Esophagus muscularis mucosa (tissue), 4 donors: ENCODE results near the gene DAD1. TPM values are rescaled to one million over a fixed set of nuclear protein-coding genes. Genes with fewer than 3 reads are reported as not detected.

ENCODE experiments used
- DNase-seq: peaks from one replicate; pipeline ENCODE4 v3.0.0-alpha.2; 2017; ENCODE audit errors: extremely low spot score
- H3K27ac ChIP-seq, 4 donors: fragments of 200-600 bp; sonication (generic); replicated peaks in 1 of 4; 1 replicate in 3 of 4; 2 replicates in 1 of 4; pipeline ENCODE4 v1.5.1; 2016 to 2019; ENCODE audit warnings: mild to moderate bottlenecking in 1 of 4
- H3K27me3 ChIP-seq, 4 donors: fragments of 200-600 bp; sonication (generic); one replicate each; pipeline versions ENCODE4 v1.5.1 to v1.6.0; 2016 to 2019
- H3K36me3 ChIP-seq, 4 donors: fragments of 200-600 bp; sonication (generic); one replicate each; pipeline ENCODE4 v1.5.1; 2016 to 2019
- H3K4me1 ChIP-seq, 4 donors: fragments of 200-600 bp; sonication (generic); one replicate each; pipeline ENCODE4 v1.5.1; 2016 to 2019
- H3K4me3 ChIP-seq, 4 donors: fragments of 200-600 bp; sonication (generic); 1 replicate in 2 of 4; 2 replicates in 2 of 4; pipeline ENCODE4 v1.5.1; 2016 to 2019; ENCODE audit warnings: mild to moderate bottlenecking in 4 of 4, moderate library complexity in 1 of 4
- H3K9me3 ChIP-seq, 4 donors: fragments of 200-600 bp; sonication (generic); 1 replicate in 3 of 4; 2 replicates in 1 of 4; pipeline ENCODE4 v1.5.1; 2016 to 2019
- CTCF ChIP-seq, 3 experiments: fragments of 200-600 bp in 2 of 3; fragments of 450-650 bp in 1 of 3; sonication (generic) in 2 of 3; IDR thresholded peaks; one replicate each; pipeline ENCODE4 v1.5.1; 2017 to 2019; ENCODE audit warnings: antibody characterized with exemption in 3 of 3, mild to moderate bottlenecking in 2 of 3, moderate library complexity in 1 of 3
- EP300 ChIP-seq: sonication (generic); formaldehyde crosslinking; IDR thresholded peaks from one replicate; pipeline ENCODE4 v1.6.1; 2017; ENCODE audit warnings: antibody characterized with exemption
- POLR2A ChIP-seq: fragments of 450-650 bp; IDR thresholded peaks from one replicate; pipeline ENCODE4 v1.6.1; 2017; ENCODE audit warnings: antibody characterized with exemption, moderate library complexity, mild to moderate bottlenecking, low read depth
- POLR2AphosphoS5 ChIP-seq, 2 donors: sonication (generic); formaldehyde crosslinking; IDR thresholded peaks; one replicate each; pipeline ENCODE4 v1.6.1; 2017; ENCODE audit warnings: antibody characterized with exemption in 2 of 2
- WGBS: methylation state at CpG from one replicate; pipeline ENCODE4 v1.1.5; 2018; 5-methylcytosine and 5-hydroxymethylcytosine counted together
- intact Hi-C: fragments of 100-400 bp; cut with DNase I; formaldehyde crosslinking; loops from one replicate; pipeline ENCODE4 v1.15.1; 2023
- small RNA-seq, 3 donors: library from RNA; depleted of rRNA; stranded (forward); fragments of <200 nt; gene quantifications; one replicate each; pipeline ENCODE3, GENCODE V24; 2016
- total RNA-seq, 4 donors: library from RNA; depleted of rRNA; stranded (reverse); fragments of >200 nt; gene quantifications; one replicate each; pipeline versions ENCODE4 v1.1.0 to v1.2.1, GENCODE V29; 2016

Gene DAD1
- total RNA-seq, 4 donors from 2014 or later: 118 to 154 (median 131) TPM

- Histone ChIP-seq H3K36me3 (no peaks in the 10 kb centered on the region), H3K27ac (no peak overlapping the region), H3K4me1 (peaks cover 6 to 14% (median 12%) of the 10 kb centered on the region in 4 donors), H3K4me3 (no peak overlapping the region), H3K27me3 (no peaks in the 10 kb centered on the region), H3K9me3 (no peaks in the 10 kb centered on the region)
- 50% methylated on average over 6 of the region's 6 CpGs for WGBS
- TF ChIP-seq POLR2A (no peak), EP300 (no peak), POLR2AphosphoS5 (IDR thresholded peaks at IDR 0.05) (no peak), CTCF (IDR thresholded peaks at IDR 0.05) (no peak)
- DNase-seq: no peak
- intact Hi-C loops: no loop called here
These were observed 68.9 kb downstream of the DAD1 start for GRCh38 chr14:22519877-22520685.

GRCh38 chr14:22518073-22518472, 71.0 kb downstream of the DAD1 start:
- H3K27me3 ChIP-seq: no peaks in the 10 kb centered on the region
- H3K36me3 ChIP-seq: no peaks in the 10 kb centered on the region
- no peak overlapping the region for H3K27ac ChIP-seq
- H3K9me3 ChIP-seq: no peaks in the 10 kb centered on the region
- TF ChIP-seq POLR2AphosphoS5 (IDR thresholded peaks at IDR 0.05): no peak
- no peak for TF ChIP-seq CTCF (IDR thresholded peaks at IDR 0.05)
- no peak for TF ChIP-seq EP300
- TF ChIP-seq POLR2A: no peak
- 80% methylated on average over 2 of the region's 2 CpGs for WGBS
- intact Hi-C loops: no loop called here
- no peak for DNase-seq
- peaks cover 21 to 33% (median 29%) of the 10 kb centered on the region in 4 donors for H3K4me1 ChIP-seq
- no peak overlapping the region for H3K4me3 ChIP-seq

- TF ChIP-seq EP300 (no peak), POLR2AphosphoS5 (IDR thresholded peaks at IDR 0.05) (no peak), CTCF (IDR thresholded peaks at IDR 0.05) (no peak), POLR2A (no peak)
- no peak for DNase-seq
- H3K4me3 ChIP-seq: no peak overlapping the region
- no peaks in the 10 kb centered on the region for H3K9me3 ChIP-seq
- H3K4me1 ChIP-seq: peaks cover 29 to 41% (median 38%) of the 10 kb centered on the region in 4 donors
- H3K36me3 ChIP-seq: no peaks in the 10 kb centered on the region
- WGBS: 78% methylated on average over 7 of the region's 7 CpGs
- H3K27me3 ChIP-seq: no peaks in the 10 kb centered on the region
- no peak overlapping the region for H3K27ac ChIP-seq
- intact Hi-C loops: no loop called here
These were observed 71.8 kb downstream of the DAD1 start for GRCh38 chr14:22517117-22517720.

GRCh38 chr14:22515929-22516328, 73.1 kb downstream of the DAD1 start:
- intact Hi-C loops: no loop called here
- H3K4me3 ChIP-seq: no peak overlapping the region
- no peak for DNase-seq
- H3K4me1 ChIP-seq: peaks cover 37 to 47% (median 41%) of the 10 kb centered on the region in 4 donors
- no peak for TF ChIP-seq CTCF (IDR thresholded peaks at IDR 0.05)
- TF ChIP-seq POLR2AphosphoS5 (IDR thresholded peaks at IDR 0.05): no peak
- TF ChIP-seq EP300: no peak
- no peaks in the 10 kb centered on the region for H3K36me3 ChIP-seq
- WGBS: 71% methylated on average over 2 of the region's 2 CpGs
- H3K27ac ChIP-seq: peak overlapping the region in 2 of 4 donors; percentile 30 to 45
- H3K9me3 ChIP-seq: no peaks in the 10 kb centered on the region
- no peaks in the 10 kb centered on the region for H3K27me3 ChIP-seq

Small RNA genes within 50 kb of the gene (small RNA-seq; reads per million reads assigned to genes)
- gene TRAJ1: 0 reads per million in 3 donors
- gene TRAJ10: 0 reads per million in 3 donors
- gene TRAJ11: 0 reads per million in 3 donors
- gene TRAJ12: 0 reads per million in 3 donors
- gene TRAJ13: 0 reads per million in 3 donors
- 0 reads per million in 3 donors for gene TRAJ14
- gene TRAJ16: 0 reads per million in 3 donors
- gene TRAJ17: 0 reads per million in 3 donors
- gene TRAJ18: 0 reads per million in 3 donors
- gene TRAJ19: 0 reads per million in 3 donors
- gene TRAJ2: 0 reads per million in 3 donors
- gene TRAJ20: 0 reads per million in 3 donors
- gene TRAJ21: 0 reads per million in 3 donors
- gene TRAJ22: 0 reads per million in 3 donors
- 0 reads per million in 3 donors for gene TRAJ23
- gene TRAJ24: 0 reads per million in 3 donors
- gene TRAJ25: 0 reads per million in 3 donors
- gene TRAJ26: 0 reads per million in 3 donors
- 0 reads per million in 3 donors for gene TRAJ27
- gene TRAJ28: 0 reads per million in 3 donors
- 0 reads per million in 3 donors for gene TRAJ3
- 0 reads per million in 3 donors for gene TRAJ4
- gene TRAJ5: 0 reads per million in 3 donors
- gene TRAJ6: 0 reads per million in 3 donors
- 0 reads per million in 3 donors for gene TRAJ7
- gene TRAJ8: 0 reads per million in 3 donors
- 0 reads per million in 3 donors for gene TRAJ9

Other genes with a start within 250 kb of the DAD1 start
- 10 to 100 TPM; 18.7 to 42.3 (median 27.7) TPM for gene ABHD4, start 9.1 kb upstream of the DAD1 start, total RNA-seq
- gene OR6J1, start 55.1 kb upstream of the DAD1 start, total RNA-seq: not detected
- 10 to 100 TPM; 63.5 to 74.9 (median 71.3) TPM for gene OXA1L, start 177.5 kb upstream of the DAD1 start, total RNA-seq
- 10 to 100 TPM in 3 of 4 donors, 1 to 10 TPM in 1; 9.6 to 22.9 (median 15.3) TPM for gene SLC7A7, start 226.2 kb upstream of the DAD1 start, total RNA-seq
- 10 to 100 TPM; 27.0 to 64.5 (median 37.2) TPM for gene MRPL52, start 240.7 kb upstream of the DAD1 start, total RNA-seq
- 100 to 1,000 TPM in 3 of 4 donors, 10 to 100 TPM in 1; 83.9 to 149 (median 123) TPM for gene MMP14, start 247.4 kb upstream of the DAD1 start, total RNA-seq